ENCODE measurements around the gene HTRA2.

Gene HTRA2

DNA sequence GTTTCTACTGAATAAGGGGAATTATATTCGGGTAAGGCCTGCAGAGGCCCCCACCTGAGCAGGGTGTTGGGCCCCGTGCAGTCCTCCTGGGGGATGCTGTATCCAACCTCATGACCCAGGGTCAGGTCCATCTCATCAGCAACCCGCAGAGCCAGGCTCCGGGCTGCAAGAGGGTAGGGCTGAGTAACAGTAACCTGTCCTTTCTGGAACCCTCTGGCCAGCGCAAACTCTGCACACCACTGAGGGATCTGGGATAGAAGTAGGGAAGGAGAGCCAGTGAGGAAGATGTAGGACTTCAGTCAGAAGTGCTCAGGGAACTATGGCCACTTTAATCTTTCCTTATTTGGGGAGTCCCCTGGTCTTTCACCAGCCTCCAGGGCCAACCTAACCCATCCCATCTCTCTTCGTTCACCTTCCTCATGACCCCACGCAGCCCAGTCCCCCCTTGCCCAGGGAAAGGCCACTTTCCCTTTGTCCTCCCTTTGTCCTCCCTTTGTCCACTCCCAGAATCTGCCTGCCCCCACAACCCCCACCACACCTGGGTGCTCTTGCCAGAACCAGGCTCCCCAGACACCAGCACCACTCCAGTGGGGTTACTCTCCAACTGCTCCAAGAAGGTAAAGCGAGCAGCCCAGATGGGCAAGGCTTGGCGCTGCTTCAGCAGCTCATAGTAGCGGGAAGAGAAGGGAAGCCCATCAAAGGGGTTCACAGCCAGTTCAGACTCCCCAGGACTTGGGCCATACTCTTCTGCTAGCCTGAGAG lies 4.6 kb upstream of the HTRA2 start:
- Histone ChIP-seq H3K79me2 (ENCODE audit: control insufficient read depth, insufficient read depth, low read length, unreplicated experiment) (peaks cover 26% of the 10 kb centered on the region), H3K36me3 (ENCODE audit: insufficient read depth, low read length) (peaks cover 15% of the 10 kb centered on the region; the same call in 1 of the 2 replicates), H3K27ac (ENCODE audit: low read depth, low read length) (no peak overlapping the region), H3K4me1 (ENCODE audit: control insufficient read depth, insufficient read depth, low read length, unreplicated experiment) (peaks cover 11% of the 10 kb centered on the region), H3K4me3 (ENCODE audit: low read depth, low read length) (no peak overlapping the region), H3K27me3 (ENCODE audit: insufficient read depth, low read length) (peaks cover 10% of the 10 kb centered on the region), H2AFZ (ENCODE audit: low read length, unreplicated experiment) (no peak overlapping the region)

DNA sequence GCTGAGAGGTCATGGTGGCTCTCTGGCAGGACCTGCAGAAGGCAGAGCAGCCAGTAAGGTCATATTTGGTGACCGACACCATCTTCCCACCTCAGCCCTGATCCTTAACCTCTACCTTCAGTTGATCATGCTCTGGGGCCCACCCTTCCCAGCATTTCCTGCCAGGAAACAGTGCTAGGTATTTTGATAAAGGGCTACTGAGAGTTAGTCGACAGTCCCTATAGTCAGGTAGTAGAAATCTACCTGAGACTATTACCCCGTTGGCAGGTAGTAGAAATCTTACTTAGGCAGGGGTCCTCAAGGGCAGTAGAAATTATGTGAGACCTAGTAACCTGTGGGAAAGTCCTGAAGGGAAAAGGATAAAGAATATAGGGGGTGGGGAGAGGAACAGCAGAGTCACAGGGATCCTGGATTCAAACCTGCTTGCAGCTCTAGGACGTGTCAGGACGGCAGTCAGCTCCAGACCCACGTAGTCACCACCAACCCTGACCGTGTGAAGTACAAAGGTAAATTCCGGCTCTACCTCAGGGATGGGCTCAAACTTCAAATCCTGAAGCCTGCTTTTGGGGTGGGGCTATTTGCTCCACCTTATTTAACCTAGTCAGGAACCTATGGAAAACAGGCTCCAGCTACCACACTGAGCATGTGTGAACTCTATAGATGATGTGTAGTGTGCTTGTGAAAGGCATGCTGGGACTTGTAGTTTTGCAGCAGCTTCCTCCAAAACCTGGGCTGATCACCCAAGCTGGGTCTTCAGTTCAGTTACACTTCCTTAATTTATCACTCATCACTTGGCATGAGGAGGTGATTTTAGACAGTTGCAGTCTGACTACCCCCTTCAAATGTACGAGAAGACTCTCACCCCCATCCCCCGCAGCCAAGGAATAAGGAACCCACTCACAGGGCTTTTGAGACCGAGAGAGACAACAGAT lies 3.8 kb upstream of the HTRA2 start, which contains the start of gene DQX1:
Gene DQX1, minus strand, starts transcription at position 515 of the 932 bp plus-strand sequence. Its CDS starts 502 bp downstream, at position 13.
- no peak within 1 kb of the TSS for H2AFZ ChIP-seq (ENCODE audit: low read length, unreplicated experiment)
- no peak within 1 kb of the TSS for H3K4me3 ChIP-seq (ENCODE audit: low read depth, low read length)
- peaks cover 15% of the 10 kb centered on the region; the same call in 1 of the 2 replicates for H3K36me3 ChIP-seq (ENCODE audit: insufficient read depth, low read length)
- H3K4me1 ChIP-seq (ENCODE audit: control insufficient read depth, insufficient read depth, low read length, unreplicated experiment) = peaks cover 12% of the 10 kb centered on the region
- peaks cover 32% of the 10 kb centered on the region for H3K79me2 ChIP-seq (ENCODE audit: control insufficient read depth, insufficient read depth, low read length, unreplicated experiment)
- peaks cover 6% of the 10 kb centered on the region; the same call in 1 of the 2 replicates for H3K27me3 ChIP-seq (ENCODE audit: insufficient read depth, low read length)
- H3K27ac ChIP-seq (ENCODE audit: low read depth, low read length) = no peak within 1 kb of the TSS

DNA sequence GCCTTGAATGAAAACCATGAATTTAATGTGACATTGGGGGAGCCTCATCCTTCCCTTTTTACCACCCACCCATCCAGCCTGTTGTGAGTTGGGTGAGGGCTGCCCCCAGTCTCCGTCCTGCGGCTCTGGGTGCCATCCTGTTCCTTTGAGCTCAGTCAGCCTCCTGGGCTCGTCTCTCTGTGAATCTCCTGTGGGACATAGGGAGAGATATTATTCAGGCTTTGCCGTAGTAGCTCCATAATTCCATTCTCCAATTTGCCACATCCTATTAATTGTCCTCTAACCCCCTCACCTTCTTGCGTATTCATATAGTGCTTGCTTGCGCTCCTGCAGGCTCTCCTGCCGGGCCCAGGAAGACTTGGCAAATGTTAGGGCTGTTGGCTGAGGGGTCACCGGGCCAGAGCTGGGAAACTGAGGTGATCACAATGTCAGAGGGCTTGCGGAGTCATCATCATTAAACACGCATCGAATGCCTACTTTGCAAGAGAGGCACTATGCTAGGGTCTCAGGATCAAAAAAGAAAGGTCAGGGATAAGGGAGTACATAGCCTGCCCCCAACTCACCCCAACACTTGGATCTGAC lies 3.0 kb upstream of the HTRA2 start:
- Histone ChIP-seq H3K4me1 (ENCODE audit: control insufficient read depth, insufficient read depth, low read length, unreplicated experiment) (peaks cover 19% of the 10 kb centered on the region), H3K27ac (ENCODE audit: low read depth, low read length) (no peak overlapping the region)

GRCh38 chr2:74527741-74528140 lies 2.0 kb upstream of the HTRA2 start:
- no peak overlapping the region for H3K27ac ChIP-seq (ENCODE audit: low read depth, low read length)
- H3K4me3 ChIP-seq (ENCODE audit: low read depth, low read length) = peak overlapping the region; percentile 96
- no peaks in the 10 kb centered on the region for H3K27me3 ChIP-seq (ENCODE audit: insufficient read depth, low read length)
- H3K36me3 ChIP-seq (ENCODE audit: insufficient read depth, low read length) = peaks cover 15% of the 10 kb centered on the region; the same call in 1 of the 2 replicates
- peaks cover 22% of the 10 kb centered on the region for H3K4me1 ChIP-seq (ENCODE audit: control insufficient read depth, insufficient read depth, low read length, unreplicated experiment)
- H3K79me2 ChIP-seq (ENCODE audit: control insufficient read depth, insufficient read depth, low read length, unreplicated experiment) = peaks cover 37% of the 10 kb centered on the region
- no peak overlapping the region for H2AFZ ChIP-seq (ENCODE audit: low read length, unreplicated experiment)

More for the DNA sequence above, 3.0 kb upstream of the HTRA2 start:
- no peak overlapping the region for H2AFZ ChIP-seq (ENCODE audit: low read length, unreplicated experiment)
- peaks cover 36% of the 10 kb centered on the region for H3K79me2 ChIP-seq (ENCODE audit: control insufficient read depth, insufficient read depth, low read length, unreplicated experiment)
- H3K4me3 ChIP-seq (ENCODE audit: low read depth, low read length) = no peak overlapping the region
- peaks cover 15% of the 10 kb centered on the region; the same call in 1 of the 2 replicates for H3K36me3 ChIP-seq (ENCODE audit: insufficient read depth, low read length)
- H3K27me3 ChIP-seq (ENCODE audit: insufficient read depth, low read length) = peaks cover 6% of the 10 kb centered on the region; the same call in 1 of the 2 replicates

GRCh38 chr2:74528600-74529356 lies 955 bp upstream of the HTRA2 start:
- Histone ChIP-seq H3K4me1 (ENCODE audit: control insufficient read depth, insufficient read depth, low read length, unreplicated experiment) (peaks cover 22% of the 10 kb centered on the region), H3K79me2 (ENCODE audit: control insufficient read depth, insufficient read depth, low read length, unreplicated experiment) (peaks cover 37% of the 10 kb centered on the region), H2AFZ (ENCODE audit: low read length, unreplicated experiment) (peak overlapping the region; percentile 58), H3K36me3 (ENCODE audit: insufficient read depth, low read length) (peaks cover 15% of the 10 kb centered on the region; the same call in 1 of the 2 replicates), H3K27ac (ENCODE audit: low read depth, low read length) (peak overlapping the region; percentile 48), H3K4me3 (ENCODE audit: low read depth, low read length) (peak overlapping the region; percentile 96), H3K27me3 (ENCODE audit: insufficient read depth, low read length) (no peaks in the 10 kb centered on the region)

GRCh38 chr2:74530239-74531187 lies 780 bp downstream of the HTRA2 start:
- Histone ChIP-seq H3K27ac (ENCODE audit: low read depth, low read length) (peak overlapping the region; percentile 67), H3K4me3 (ENCODE audit: low read depth, low read length) (peak overlapping the region; percentile 96), H2AFZ (ENCODE audit: low read length, unreplicated experiment) (peak overlapping the region; percentile 57), H3K27me3 (ENCODE audit: insufficient read depth, low read length) (no peaks in the 10 kb centered on the region), H3K79me2 (ENCODE audit: control insufficient read depth, insufficient read depth, low read length, unreplicated experiment) (peaks cover 37% of the 10 kb centered on the region), H3K36me3 (ENCODE audit: insufficient read depth, low read length) (peaks cover 18% of the 10 kb centered on the region; the same call in 1 of the 2 replicates), H3K4me1 (ENCODE audit: control insufficient read depth, insufficient read depth, low read length, unreplicated experiment) (peaks cover 22% of the 10 kb centered on the region)

- H3K27ac ChIP-seq (ENCODE audit: low read depth, low read length) = peak overlapping the region; percentile 67
- H3K36me3 ChIP-seq (ENCODE audit: insufficient read depth, low read length) = peaks cover 10% of the 10 kb centered on the region; the same call in 1 of the 2 replicates
- no peak overlapping the region for H2AFZ ChIP-seq (ENCODE audit: low read length, unreplicated experiment)
- peak overlapping the region; percentile 96 for H3K4me3 ChIP-seq (ENCODE audit: low read depth, low read length)
- peaks cover 37% of the 10 kb centered on the region for H3K79me2 ChIP-seq (ENCODE audit: control insufficient read depth, insufficient read depth, low read length, unreplicated experiment)
- H3K4me1 ChIP-seq (ENCODE audit: control insufficient read depth, insufficient read depth, low read length, unreplicated experiment) = peaks cover 22% of the 10 kb centered on the region
- no peaks in the 10 kb centered on the region for H3K27me3 ChIP-seq (ENCODE audit: insufficient read depth, low read length)
These were observed 1.9 kb downstream of the HTRA2 start for GRCh38 chr2:74531666-74532065.

GRCh38 chr2:74532222-74532621 lies 2.5 kb downstream of the HTRA2 start:
- Histone ChIP-seq H3K27me3 (ENCODE audit: insufficient read depth, low read length) (no peaks in the 10 kb centered on the region), H3K36me3 (ENCODE audit: insufficient read depth, low read length) (peaks cover 4% of the 10 kb centered on the region; the same call in 1 of the 2 replicates), H3K27ac (ENCODE audit: low read depth, low read length) (peak overlapping the region; percentile 67; the same call in 1 of the 2 replicates), H2AFZ (ENCODE audit: low read length, unreplicated experiment) (no peak overlapping the region), H3K4me1 (ENCODE audit: control insufficient read depth, insufficient read depth, low read length, unreplicated experiment) (peaks cover 22% of the 10 kb centered on the region), H3K4me3 (ENCODE audit: low read depth, low read length) (peak overlapping the region; percentile 96; the same call in 1 of the 2 replicates), H3K79me2 (ENCODE audit: control insufficient read depth, insufficient read depth, low read length, unreplicated experiment) (peaks cover 34% of the 10 kb centered on the region)

GRCh38 chr2:74533464-74533863 lies 3.7 kb downstream of the HTRA2 start:
- Histone ChIP-seq H3K4me3 (ENCODE audit: low read depth, low read length) (no peak overlapping the region), H3K27me3 (ENCODE audit: insufficient read depth, low read length) (no peaks in the 10 kb centered on the region), H3K27ac (ENCODE audit: low read depth, low read length) (no peak overlapping the region), H3K4me1 (ENCODE audit: control insufficient read depth, insufficient read depth, low read length, unreplicated experiment) (peaks cover 14% of the 10 kb centered on the region), H3K36me3 (ENCODE audit: insufficient read depth, low read length) (peaks cover 7% of the 10 kb centered on the region; the same call in 1 of the 2 replicates), H2AFZ (ENCODE audit: low read length, unreplicated experiment) (no peak overlapping the region), H3K79me2 (ENCODE audit: control insufficient read depth, insufficient read depth, low read length, unreplicated experiment) (peaks cover 26% of the 10 kb centered on the region)

All from ACC112 (cell line).